Panc1 (cell line): ENCODE results near the gene VPS41.
"Not testable (repeated sequence)": the region's sequence is repeated elsewhere in the genome, so short reads cannot be mapped to it uniquely, and the experiment has no call there.

Source experiments
- POLR2AphosphoS5 ChIP-seq: IDR thresholded peaks from 2 replicates; pipeline ENCODE4 v1.6.1; 2012; ENCODE audit warnings: mild to moderate bottlenecking, low read depth, low read length, moderate library complexity
- REST ChIP-seq, 2 experiments: IDR thresholded peaks; 2 replicates each; pipeline ENCODE4 v1.6.1; 2011 to 2012; ENCODE audit warnings: low read depth in 2 of 2, control low read depth in 1 of 2, low read length in 1 of 2, mild to moderate bottlenecking in 1 of 2, moderate library complexity in 1 of 2; ENCODE audit not compliant: insufficient read depth in 1 of 2
- SIN3A ChIP-seq: IDR thresholded peaks from 2 replicates; pipeline ENCODE4 v1.6.1; 2012; ENCODE audit warnings: low read depth, mild to moderate bottlenecking, low read length, moderate library complexity, borderline replicate concordance; ENCODE audit not compliant: insufficient read depth
- TCF7L2 ChIP-seq: IDR thresholded peaks from 2 replicates; pipeline ENCODE4 v1.6.1; 2011; ENCODE audit warnings: mild to moderate bottlenecking, low read depth, low read length, inconsistent platforms
- TF ChIP-seq, protein P1 (sequence below): fragments of 450-650 bp; IDR thresholded peaks from 2 replicates; pipeline ENCODE4 v1.5.1; 2017; ENCODE audit warnings: mild to moderate bottlenecking

DNA sequence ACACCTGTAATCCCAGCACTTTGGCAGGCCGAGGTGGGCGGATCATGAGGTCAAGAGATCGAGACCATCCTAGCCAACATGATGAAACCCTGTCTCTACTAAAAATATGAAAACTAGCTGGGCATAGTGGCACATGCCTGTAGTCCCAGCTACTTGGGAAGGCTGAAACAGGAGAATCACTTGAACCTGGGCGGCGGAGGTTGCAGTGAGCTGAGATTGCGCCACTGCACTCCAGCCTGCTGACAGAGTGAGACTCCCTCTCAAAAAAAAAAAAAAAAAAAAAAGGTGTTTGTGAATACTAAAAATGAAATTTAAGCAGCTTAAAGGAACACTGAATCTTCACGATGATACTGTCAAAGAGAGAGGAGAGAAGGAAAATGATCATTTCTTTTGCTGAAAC is 54.0 kb downstream of the VPS41 start:
- TF ChIP-seq, protein P1, sequence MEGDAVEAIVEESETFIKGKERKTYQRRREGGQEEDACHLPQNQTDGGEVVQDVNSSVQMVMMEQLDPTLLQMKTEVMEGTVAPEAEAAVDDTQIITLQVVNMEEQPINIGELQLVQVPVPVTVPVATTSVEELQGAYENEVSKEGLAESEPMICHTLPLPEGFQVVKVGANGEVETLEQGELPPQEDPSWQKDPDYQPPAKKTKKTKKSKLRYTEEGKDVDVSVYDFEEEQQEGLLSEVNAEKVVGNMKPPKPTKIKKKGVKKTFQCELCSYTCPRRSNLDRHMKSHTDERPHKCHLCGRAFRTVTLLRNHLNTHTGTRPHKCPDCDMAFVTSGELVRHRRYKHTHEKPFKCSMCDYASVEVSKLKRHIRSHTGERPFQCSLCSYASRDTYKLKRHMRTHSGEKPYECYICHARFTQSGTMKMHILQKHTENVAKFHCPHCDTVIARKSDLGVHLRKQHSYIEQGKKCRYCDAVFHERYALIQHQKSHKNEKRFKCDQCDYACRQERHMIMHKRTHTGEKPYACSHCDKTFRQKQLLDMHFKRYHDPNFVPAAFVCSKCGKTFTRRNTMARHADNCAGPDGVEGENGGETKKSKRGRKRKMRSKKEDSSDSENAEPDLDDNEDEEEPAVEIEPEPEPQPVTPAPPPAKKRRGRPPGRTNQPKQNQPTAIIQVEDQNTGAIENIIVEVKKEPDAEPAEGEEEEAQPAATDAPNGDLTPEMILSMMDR: not testable (repeated sequence)
- not testable (repeated sequence) for TF ChIP-seq REST (IDR thresholded peaks at IDR 0.05; ENCODE audit: insufficient read depth in 1 of 2, low read depth in 2 of 2, low read length in 1 of 2); POLR2AphosphoS5; TCF7L2; SIN3A
